MM.1S (cell line): Measurements from ENCODE around the gene PRICKLE1.

Source experiments
- CTCF ChIP-seq: fragments of 300-600 bp; sonication (generic); IDR thresholded peaks from 2 replicates; pipeline ENCODE4 v1.5.1; 2016; ENCODE audit warnings: antibody characterized with exemption, low read length, mixed read lengths
- EZH2 ChIP-seq: fragments of 300-600 bp; sonication (generic); optimal IDR thresholded peaks from 2 replicates; pipeline ENCODE3; 2017; ENCODE audit warnings: low read depth, mild to moderate bottlenecking, antibody characterized with exemption, low read length, mixed read lengths
- EZH2phosphoT487 ChIP-seq: fragments of 300-600 bp; sonication (generic); IDR thresholded peaks from 2 replicates; pipeline ENCODE4 v1.6.1; 2018; ENCODE audit warnings: antibody characterized with exemption, low read length

- no peak for TF ChIP-seq EZH2phosphoT487
- TF ChIP-seq EZH2 = no peak
- no peak for TF ChIP-seq CTCF
Measured at GRCh38 chr12:42611571-42612230, 22.2 kb upstream of the PRICKLE1 start.
